AG10803 (cell line): ENCODE measurements around the gene FBL.

Source experiments
- DNase-seq: peaks from one replicate; pipeline ENCODE4 v3.0.0; 2010; ENCODE audit warnings: low read depth
- H3K4me3 ChIP-seq: 2 replicates; pipeline ENCODE4 v1.5.1; 2011; ENCODE audit warnings: mild to moderate bottlenecking, low read length, control low read depth
- TF ChIP-seq, protein P1 (sequence below): conservative IDR thresholded peaks from 2 replicates; pipeline ENCODE4 v1.5.1; 2011; ENCODE audit warnings: mild to moderate bottlenecking, low read length, control low read depth, inconsistent platforms

Gene FBL

DNA sequence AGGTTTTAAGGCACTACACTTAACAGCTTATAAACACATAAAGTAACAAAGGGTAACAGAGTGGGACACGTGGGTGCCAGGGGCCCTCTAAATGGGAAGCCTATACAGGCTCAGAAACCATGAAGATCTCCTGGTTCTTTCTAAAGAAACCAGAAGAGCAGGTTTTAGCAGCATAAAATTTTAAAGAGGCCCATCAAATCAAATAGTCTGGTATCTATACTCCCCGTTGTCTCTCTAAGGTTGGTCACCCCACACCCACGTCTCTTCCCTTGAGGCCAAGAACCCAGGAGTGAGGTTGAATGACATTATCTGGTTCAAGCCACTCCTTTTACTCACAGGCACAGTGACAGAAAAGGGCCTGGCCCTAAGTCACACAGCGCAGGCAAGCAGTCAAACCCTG lies 7.6 kb downstream of the FBL start:
- TF ChIP-seq, protein P1, sequence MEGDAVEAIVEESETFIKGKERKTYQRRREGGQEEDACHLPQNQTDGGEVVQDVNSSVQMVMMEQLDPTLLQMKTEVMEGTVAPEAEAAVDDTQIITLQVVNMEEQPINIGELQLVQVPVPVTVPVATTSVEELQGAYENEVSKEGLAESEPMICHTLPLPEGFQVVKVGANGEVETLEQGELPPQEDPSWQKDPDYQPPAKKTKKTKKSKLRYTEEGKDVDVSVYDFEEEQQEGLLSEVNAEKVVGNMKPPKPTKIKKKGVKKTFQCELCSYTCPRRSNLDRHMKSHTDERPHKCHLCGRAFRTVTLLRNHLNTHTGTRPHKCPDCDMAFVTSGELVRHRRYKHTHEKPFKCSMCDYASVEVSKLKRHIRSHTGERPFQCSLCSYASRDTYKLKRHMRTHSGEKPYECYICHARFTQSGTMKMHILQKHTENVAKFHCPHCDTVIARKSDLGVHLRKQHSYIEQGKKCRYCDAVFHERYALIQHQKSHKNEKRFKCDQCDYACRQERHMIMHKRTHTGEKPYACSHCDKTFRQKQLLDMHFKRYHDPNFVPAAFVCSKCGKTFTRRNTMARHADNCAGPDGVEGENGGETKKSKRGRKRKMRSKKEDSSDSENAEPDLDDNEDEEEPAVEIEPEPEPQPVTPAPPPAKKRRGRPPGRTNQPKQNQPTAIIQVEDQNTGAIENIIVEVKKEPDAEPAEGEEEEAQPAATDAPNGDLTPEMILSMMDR = no peak
- DNase-seq = no peak
- no peak overlapping the region for H3K4me3 ChIP-seq

DNA sequence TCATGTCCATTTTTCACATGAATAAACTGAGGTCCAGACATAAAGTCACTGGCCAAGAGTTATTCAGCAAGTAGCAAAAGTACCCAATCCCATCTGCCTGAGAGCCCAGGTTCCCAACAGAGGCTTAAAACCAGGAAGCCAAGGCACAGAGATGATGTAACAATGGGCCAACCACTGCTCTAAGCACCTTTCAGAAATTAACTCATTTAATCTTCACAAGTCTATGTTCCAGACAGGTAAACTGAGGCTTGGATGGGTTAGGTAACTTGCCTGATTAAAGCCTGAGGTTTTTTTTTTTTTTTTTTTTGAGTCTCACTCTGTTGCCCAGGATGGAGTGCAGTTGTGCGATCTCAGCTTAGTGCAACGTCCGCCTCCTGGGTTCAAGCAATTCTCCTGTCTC lies 8.2 kb downstream of the FBL start:
- H3K4me3 ChIP-seq = no peak overlapping the region
- TF ChIP-seq, protein P1 = no peak
- no peak for DNase-seq

DNA sequence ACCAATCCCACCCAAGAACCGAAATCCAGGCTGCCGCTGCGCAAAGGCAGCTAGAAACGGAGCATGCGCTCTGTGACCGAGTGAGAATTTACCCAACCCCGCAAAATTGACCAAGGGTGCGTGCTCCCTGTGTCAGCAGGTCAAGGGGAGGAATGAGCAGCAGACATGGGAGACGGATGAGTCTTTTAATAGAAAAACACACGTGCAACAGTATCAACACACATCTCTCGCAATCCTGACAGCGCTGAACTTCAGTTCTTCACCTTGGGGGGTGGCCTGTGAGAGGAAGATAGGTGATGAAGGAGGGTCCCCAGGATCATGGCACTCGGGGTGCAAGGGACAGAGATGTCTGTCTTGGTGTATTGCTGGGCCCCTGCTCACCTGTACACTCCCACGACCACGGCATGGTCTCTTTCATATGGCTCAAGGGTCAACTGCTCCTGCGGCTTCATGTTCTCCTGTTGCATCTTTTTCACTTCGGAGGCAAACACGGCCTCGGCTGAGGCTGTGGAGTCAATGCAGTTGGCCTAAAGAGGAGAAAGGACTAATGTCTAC lies 11.8 kb downstream of the FBL start:
- TF ChIP-seq, protein P1 = no peak
- no peak overlapping the region for H3K4me3 ChIP-seq
- DNase-seq = no peak

DNA sequence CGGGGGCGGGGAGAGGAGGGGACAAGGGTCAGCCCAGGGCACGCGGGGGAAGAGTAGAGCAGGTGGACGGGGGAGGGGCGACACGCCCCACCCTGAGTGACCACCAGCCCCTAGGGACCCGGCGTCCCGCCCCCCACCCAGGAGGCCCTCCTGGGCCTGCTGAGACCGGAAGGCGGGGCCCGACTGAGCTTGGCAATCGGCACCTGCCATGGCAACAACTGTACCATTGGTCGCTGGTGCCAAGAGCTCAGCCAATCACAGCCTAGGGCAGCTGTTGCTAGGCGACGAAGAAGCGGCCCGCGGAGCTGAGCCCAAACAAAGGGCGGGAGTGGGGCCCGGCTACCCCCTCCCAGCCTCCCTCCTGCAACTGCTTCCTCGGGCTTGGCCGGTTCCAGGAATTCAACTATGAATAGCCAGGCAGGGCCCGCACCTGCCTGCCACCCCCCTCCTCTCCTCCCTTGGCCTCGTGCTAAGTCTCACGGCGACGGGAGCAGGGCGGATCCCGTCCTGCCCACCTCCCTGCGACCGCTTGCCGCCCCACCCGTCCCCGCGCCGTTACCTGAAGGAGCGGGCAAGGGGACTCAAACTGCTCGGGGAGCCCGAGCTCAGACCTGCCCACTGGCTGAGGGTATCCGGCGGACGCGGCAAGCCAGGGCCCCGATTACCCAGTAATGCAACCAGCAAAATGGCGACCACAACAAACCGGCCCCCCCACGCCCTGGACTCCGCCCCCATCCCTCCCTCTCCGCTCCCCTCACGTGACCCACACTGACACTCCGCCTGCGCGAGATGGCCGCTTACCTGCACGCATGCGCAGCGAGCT lies 12.5 kb downstream of the FBL start, which contains the start of gene DYRK1B:
Gene DYRK1B, minus strand, starts transcription at position 699 of the 823 bp plus-strand sequence. CDS start 2,295 bp downstream, outside the sequence.
- DNase-seq = peak; percentile 96
- peak within 1 kb of the TSS; percentile 92 for H3K4me3 ChIP-seq
- TF ChIP-seq, protein P1 = no peak

DNA sequence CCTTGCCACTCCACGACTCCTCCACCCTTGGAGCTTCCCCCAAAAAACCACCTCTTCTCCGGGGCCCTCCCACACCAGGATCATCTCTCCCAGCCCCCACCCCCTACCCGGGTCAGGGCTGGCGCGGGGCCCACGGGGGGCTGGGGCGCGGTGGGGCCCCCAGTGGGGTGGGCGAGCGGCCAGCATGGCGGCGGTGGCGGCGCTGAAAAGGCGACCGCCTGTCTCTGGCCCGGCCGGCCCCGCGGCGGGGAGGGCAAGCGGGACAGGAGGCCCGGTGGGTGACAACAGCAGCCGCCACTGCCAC lies 13.1 kb downstream of the FBL start:
- no peak for DNase-seq
- TF ChIP-seq, protein P1 = no peak
- peak overlapping the region; percentile 92 for H3K4me3 ChIP-seq

DNA sequence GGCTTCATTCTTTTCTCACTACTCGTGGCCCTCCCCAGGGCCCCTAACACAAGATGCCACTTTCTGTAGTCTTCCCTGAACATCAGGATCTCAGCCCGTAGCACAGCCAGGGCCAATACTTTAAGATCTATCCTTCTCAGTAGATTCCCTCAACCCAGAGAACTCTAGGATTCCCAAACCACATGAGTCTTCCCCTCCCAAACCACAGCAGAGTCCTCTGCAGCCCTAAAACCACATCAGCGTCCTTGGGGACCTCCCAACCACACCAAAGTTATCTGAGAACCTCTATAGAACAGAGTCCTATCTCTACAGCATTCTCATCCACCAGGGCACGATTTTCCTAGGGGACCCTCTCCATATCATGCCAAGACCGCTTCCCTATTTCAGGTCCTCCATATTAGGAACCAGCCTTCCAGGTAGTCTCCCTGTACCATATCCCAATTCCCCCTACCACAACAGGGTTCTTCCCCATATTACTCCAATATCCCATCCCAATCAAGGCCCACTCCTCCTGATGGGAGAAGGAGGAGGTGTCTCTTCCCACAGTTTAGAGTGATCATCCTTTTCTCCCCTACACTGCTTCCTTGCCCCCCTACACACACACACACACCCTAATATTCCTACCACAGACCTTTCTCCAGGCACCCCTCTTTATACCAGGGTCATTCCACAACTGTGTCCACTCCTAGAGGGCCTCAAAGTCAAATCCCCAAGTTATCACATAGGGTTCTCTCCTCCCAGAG lies 13.7 kb downstream of the FBL start:
- H3K4me3 ChIP-seq = peak overlapping the region; percentile 92
- TF ChIP-seq, protein P1 = no peak
- DNase-seq = peak; percentile 18

DNA sequence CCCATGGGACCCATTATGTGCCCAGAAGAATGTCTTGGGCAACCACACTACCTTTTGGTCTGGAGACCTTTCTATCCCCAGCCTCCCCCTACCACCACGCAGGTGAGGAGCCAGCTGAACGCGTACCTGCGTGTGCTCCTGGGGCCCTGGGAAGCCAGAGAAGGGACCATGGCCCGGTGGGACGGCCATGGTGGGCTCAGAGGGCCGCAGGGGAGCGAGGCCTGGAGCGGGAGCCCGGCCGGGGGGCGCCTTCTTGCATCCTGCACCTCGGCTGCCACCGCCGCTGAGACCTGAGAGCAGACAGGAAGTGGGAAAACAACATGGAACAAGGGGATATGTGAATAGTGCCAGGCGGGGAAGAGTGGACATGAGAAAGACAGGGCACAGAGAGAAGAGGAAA lies 14.5 kb downstream of the FBL start:
- no peak overlapping the region for H3K4me3 ChIP-seq
- TF ChIP-seq, protein P1 = no peak
- no peak for DNase-seq
